ENCODE measurements around the gene MYMK. TPM values are rescaled to one million over a fixed set of nuclear protein-coding genes. Genes with fewer than 3 reads are reported as not detected.

Gene MYMK
- total and polyA plus RNA-seq, 2 experiments from 2014 or later = not detected

- Mint-ChIP-seq H3K9me3 (no peaks in the 10 kb centered on the region; the same call in 2 of the 3 replicates), H3K4me1 (peaks cover 12% of the 10 kb centered on the region), H3K27ac (no peak overlapping the region), H3K27me3 (ENCODE audit: insufficient read depth, low read depth, poor library complexity) (peaks cover 8% of the 10 kb centered on the region), H3K4me3 (no peak overlapping the region), H3K36me3 (ENCODE audit: low read depth) (no peaks in the 10 kb centered on the region)
- H3K9me2 ChIP-seq (ENCODE audit: insufficient read depth) = no peaks in the 10 kb centered on the region
- no peak overlapping the region for H3K4me2 ChIP-seq
- no peak overlapping the region for H3K4me3 ChIP-seq
- no peaks in the 10 kb centered on the region for H3K36me3 ChIP-seq (ENCODE audit: insufficient read depth)
- no peak overlapping the region for H2AFZ ChIP-seq
- H3K27me3 ChIP-seq (ENCODE audit: insufficient read depth) = no peaks in the 10 kb centered on the region
- no peaks in the 10 kb centered on the region for H3K79me2 ChIP-seq (replicated peaks; ENCODE audit: insufficient read depth)
- TF ChIP-seq ZNF462 (CRISPR knock-in tag; IDR thresholded peaks at IDR 0.05) (no peak), ZNF331 (CRISPR knock-in tag; IDR thresholded peaks at IDR 0.05; ENCODE audit: low read depth) (no peak), REST (IDR thresholded peaks at IDR 0.05; ENCODE audit: unreplicated experiment) (no peak), ETS1 (IDR thresholded peaks at IDR 0.05) (no peak)
- H4K20me1 ChIP-seq (replicated peaks; ENCODE audit: insufficient read depth) = no peaks in the 10 kb centered on the region
- ATAC-seq (no peak), DNase-seq (ENCODE audit: low spot score) (no peak)
- no peak overlapping the region for H3K27ac ChIP-seq (ENCODE audit: low read depth)
- H3F3A ChIP-seq (replicated peaks; ENCODE audit: low read depth) = peaks cover 5% of the 10 kb centered on the region; the same call in 1 of the 2 replicates
- H3K4me1 ChIP-seq (ENCODE audit: insufficient read depth) = peaks cover 3% of the 10 kb centered on the region
Observed at GRCh38 chr9:133514460-133515239, 10.1 kb downstream of the MYMK start.

Measured in GM23338 (cell line).